Keratinocyte (primary cell): ENCODE results near the gene SP110. TPM values are rescaled to one million over a fixed set of nuclear protein-coding genes. Genes with fewer than 3 reads are reported as not detected.
A peak's percentile ranks its signal among the peaks of the same experiment; 100 is the strongest.

Source experiments
- DNase-seq: peaks from one replicate; pipeline ENCODE4 v3.0.0-alpha.2; 2011; ENCODE audit warnings: low read depth, missing footprints, low spot score
- FAIRE-seq: peaks from 2 replicates; lab custom pipeline; 2011; peaks lifted over from hg19 to GRCh38; lab: Jason Lieb, UNC
- H2AFZ ChIP-seq: 2 replicates; pipeline ENCODE4 v1.6.0; 2012; ENCODE audit warnings: low read length, control low read depth, inconsistent platforms; ENCODE audit not compliant: control insufficient read depth
- H3K27ac ChIP-seq: 2 replicates; pipeline ENCODE4 v1.5.1; 2011; ENCODE audit warnings: low read length; ENCODE audit not compliant: control insufficient read depth, insufficient read depth
- H3K27me3 ChIP-seq: 3 replicates; pipeline ENCODE4 v1.6.0; 2011; ENCODE audit warnings: low read length; ENCODE audit not compliant: control insufficient read depth, insufficient read depth; ENCODE audit errors: extremely low read depth
- H3K36me3 ChIP-seq, 2 experiments: 2 replicates in 1 of 2; 3 replicates in 1 of 2; pipeline ENCODE4 v1.5.1; 2011; ENCODE audit warnings: low read length in 2 of 2, mild to moderate bottlenecking in 1 of 2; ENCODE audit not compliant: control insufficient read depth in 2 of 2, insufficient read depth in 2 of 2; ENCODE audit errors: extremely low read depth in 1 of 2
- H3K4me1 ChIP-seq: 3 replicates; pipeline ENCODE4 v1.5.1; 2011; ENCODE audit warnings: low read length; ENCODE audit not compliant: control insufficient read depth, insufficient read depth; ENCODE audit errors: extremely low read depth
- H3K4me2 ChIP-seq: 3 replicates; pipeline ENCODE4 v1.6.0; 2011; ENCODE audit warnings: low read depth, low read length; ENCODE audit not compliant: control insufficient read depth, insufficient read depth; ENCODE audit errors: extremely low read depth
- H3K4me3 ChIP-seq, 3 experiments: fragments of 200-600 bp in 1 of 3; sonication (generic) in 1 of 3; 2 replicates in 2 of 3; 3 replicates in 1 of 3; pipeline ENCODE4 v1.5.1; 2011 to 2016; ENCODE audit warnings: low read length in 3 of 3, mild to moderate bottlenecking in 3 of 3, control low read depth in 2 of 3, inconsistent platforms in 1 of 3, low read depth in 1 of 3, mixed read lengths in 1 of 3, mixed run types in 1 of 3, moderate library complexity in 1 of 3; ENCODE audit not compliant: control insufficient read depth in 2 of 3, insufficient read depth in 2 of 3; ENCODE audit errors: extremely low read depth in 1 of 3
- H3K79me2 ChIP-seq: 2 replicates; pipeline ENCODE4 v1.6.0; 2012; ENCODE audit warnings: low read length; ENCODE audit not compliant: control insufficient read depth, insufficient read depth
- H3K9ac ChIP-seq: 3 replicates; pipeline ENCODE4 v1.6.0; 2011; ENCODE audit warnings: low read length; ENCODE audit not compliant: control insufficient read depth, insufficient read depth; ENCODE audit errors: extremely low read depth
- H3K9me1 ChIP-seq: 3 replicates; pipeline ENCODE4 v1.6.0; 2011; ENCODE audit warnings: low read length; ENCODE audit not compliant: control insufficient read depth, insufficient read depth; ENCODE audit errors: extremely low read depth
- H3K9me3 ChIP-seq: 2 replicates; pipeline ENCODE4 v1.5.1; 2012; ENCODE audit warnings: low read depth, low read length; ENCODE audit not compliant: control insufficient read depth
- H4K20me1 ChIP-seq: 3 replicates; pipeline ENCODE4 v1.6.0; 2011; ENCODE audit warnings: low read length; ENCODE audit not compliant: control insufficient read depth, insufficient read depth; ENCODE audit errors: extremely low read depth
- EZH2 ChIP-seq: IDR thresholded peaks from one replicate; pipeline ENCODE4 v1.6.1; 2012; ENCODE audit warnings: inconsistent platforms, mild to moderate bottlenecking, low read length, moderate library complexity
- dilution Hi-C: fragments of 300-500 bp; cut with MboI; formaldehyde crosslinking; loops from one replicate; pipeline ENCODE4 v1.7.0; 2020; ENCODE audit warnings: low sequenced_read_pairs; ENCODE audit not compliant: extremely low pct_ligation_motif_present
- polyA plus RNA-seq, 5 experiments: library from polyadenylated mRNA; depleted of rRNA in 3 of 5; stranded (reverse) in 3 of 5; stranded (forward) in 1 of 5; unstranded in 1 of 5; fragments of >200 nt; gene quantifications; 1 replicate in 1 of 5; 2 replicates in 3 of 5; 3 replicates in 1 of 5; pipeline versions ENCODE4 v1.2.1 to v1.2.3, GENCODE V29; 2011 to 2012; ENCODE audit warnings: missing spikeins in 2 of 5, low read depth in 1 of 5, low replicate concordance in 1 of 5
- TF ChIP-seq, protein P1 (sequence below), 3 experiments: IDR thresholded peaks in 1 of 3; conservative IDR thresholded peaks in 1 of 3; optimal IDR thresholded peaks in 1 of 3; 2 replicates in 2 of 3; 3 replicates in 1 of 3; pipeline versions ENCODE3 to v1.5.1; 2011; ENCODE audit warnings: low read length in 3 of 3, mild to moderate bottlenecking in 3 of 3, moderate library complexity in 2 of 3, control low read depth in 1 of 3, inconsistent platforms in 1 of 3; ENCODE audit not compliant: insufficient read depth in 2 of 3; ENCODE audit errors: extremely low read depth in 1 of 3

Gene SP110
- polyA plus RNA-seq, 1 donor (not counting 4 experiments of a cell fraction or from before 2014, with no cell fraction given): 26.5 TPM

DNA sequence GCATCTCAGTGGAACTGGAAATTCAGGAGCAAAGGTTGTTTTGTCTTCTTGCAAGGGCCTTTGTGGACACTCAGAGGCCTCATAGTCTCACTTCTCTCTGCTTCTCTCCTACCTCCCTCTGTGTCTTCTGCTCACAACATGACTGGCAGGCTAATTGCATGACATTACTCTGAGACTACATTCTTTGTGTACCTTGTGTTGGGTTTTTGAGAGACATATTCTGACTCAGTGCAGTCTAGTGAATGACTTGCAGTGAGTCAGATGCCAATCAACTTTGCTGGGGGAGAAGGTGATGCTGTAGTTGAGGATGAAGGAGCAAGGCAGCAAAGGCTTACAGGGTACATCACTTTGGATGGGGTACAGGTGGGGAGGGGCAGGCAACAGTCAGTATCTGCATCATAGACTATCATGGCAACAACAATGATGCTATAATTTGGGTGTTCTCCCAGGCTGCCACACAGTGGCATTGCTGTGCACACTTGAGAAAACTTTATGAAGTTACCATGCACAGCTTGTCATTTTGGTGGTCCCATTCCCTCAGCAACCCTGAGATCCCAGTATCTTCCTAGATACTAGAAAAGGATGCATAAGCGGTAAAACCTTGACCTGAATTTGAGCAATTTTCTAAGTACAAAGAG lies 81.8 kb downstream of the SP110 start:
- Histone ChIP-seq H3K4me1 (peaks cover 3% of the 10 kb centered on the region), H2AFZ (no peak overlapping the region), H3K9ac (no peak overlapping the region), H3K4me2 (no peak overlapping the region), H3K36me3 (no peaks in the 10 kb centered on the region), H4K20me1 (no peaks in the 10 kb centered on the region), H3K9me3 (peaks cover 6% of the 10 kb centered on the region), H3K27me3 (no peaks in the 10 kb centered on the region), H3K79me2 (no peaks in the 10 kb centered on the region), H3K4me3 (no peak overlapping the region), H3K27ac (no peak overlapping the region), H3K9me1 (no peaks in the 10 kb centered on the region)
- DNase-seq (peak; percentile 25), FAIRE-seq (peak; percentile 79)
- dilution Hi-C loops: no loop called here
- TF ChIP-seq EZH2: no peak
- TF ChIP-seq, protein P1, sequence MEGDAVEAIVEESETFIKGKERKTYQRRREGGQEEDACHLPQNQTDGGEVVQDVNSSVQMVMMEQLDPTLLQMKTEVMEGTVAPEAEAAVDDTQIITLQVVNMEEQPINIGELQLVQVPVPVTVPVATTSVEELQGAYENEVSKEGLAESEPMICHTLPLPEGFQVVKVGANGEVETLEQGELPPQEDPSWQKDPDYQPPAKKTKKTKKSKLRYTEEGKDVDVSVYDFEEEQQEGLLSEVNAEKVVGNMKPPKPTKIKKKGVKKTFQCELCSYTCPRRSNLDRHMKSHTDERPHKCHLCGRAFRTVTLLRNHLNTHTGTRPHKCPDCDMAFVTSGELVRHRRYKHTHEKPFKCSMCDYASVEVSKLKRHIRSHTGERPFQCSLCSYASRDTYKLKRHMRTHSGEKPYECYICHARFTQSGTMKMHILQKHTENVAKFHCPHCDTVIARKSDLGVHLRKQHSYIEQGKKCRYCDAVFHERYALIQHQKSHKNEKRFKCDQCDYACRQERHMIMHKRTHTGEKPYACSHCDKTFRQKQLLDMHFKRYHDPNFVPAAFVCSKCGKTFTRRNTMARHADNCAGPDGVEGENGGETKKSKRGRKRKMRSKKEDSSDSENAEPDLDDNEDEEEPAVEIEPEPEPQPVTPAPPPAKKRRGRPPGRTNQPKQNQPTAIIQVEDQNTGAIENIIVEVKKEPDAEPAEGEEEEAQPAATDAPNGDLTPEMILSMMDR (optimal IDR thresholded peaks at IDR 0.05 in 1 of 3, IDR thresholded peaks at IDR 0.05 in 1 of 3, conservative IDR thresholded peaks at IDR 0.05 in 1 of 3; ENCODE audit: extremely low read depth in 1 of 3, insufficient read depth in 2 of 3, low read length in 3 of 3): peak in 1 of 3 experiments; percentile 17

DNA sequence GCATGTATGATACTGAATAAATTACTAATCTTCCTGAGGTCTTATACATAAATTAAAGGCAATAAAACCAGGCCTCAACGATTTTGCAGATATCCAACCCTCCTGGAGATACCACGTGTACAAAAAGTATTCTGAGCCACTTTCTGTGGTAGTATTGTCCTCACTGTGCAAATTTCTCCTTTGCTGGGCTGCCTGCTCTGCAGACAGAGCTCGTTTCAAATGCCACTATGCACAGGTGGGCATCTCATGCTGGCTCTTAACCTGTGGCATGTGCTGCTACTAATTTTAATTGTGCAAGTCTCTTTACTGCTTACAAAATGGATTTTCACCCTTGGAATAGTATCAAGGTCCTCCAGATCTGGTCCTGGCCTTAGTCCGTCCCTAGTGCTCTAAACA lies 84.7 kb downstream of the SP110 start:
- H2AFZ ChIP-seq: no peak overlapping the region
- peaks cover 3% of the 10 kb centered on the region for H3K4me1 ChIP-seq
- no peaks in the 10 kb centered on the region for H3K27me3 ChIP-seq
- no peak overlapping the region for H3K4me3 ChIP-seq
- no peaks in the 10 kb centered on the region for H3K9me1 ChIP-seq
- no peak overlapping the region for H3K27ac ChIP-seq
- H3K79me2 ChIP-seq: no peaks in the 10 kb centered on the region
- peaks cover 6% of the 10 kb centered on the region for H3K9me3 ChIP-seq
- FAIRE-seq (no peak), DNase-seq (no peak)
- H3K9ac ChIP-seq: no peak overlapping the region
- no peak overlapping the region for H3K4me2 ChIP-seq
- dilution Hi-C loops: no loop called here
- no peak for TF ChIP-seq EZH2
- TF ChIP-seq, protein P1 (optimal IDR thresholded peaks at IDR 0.05 in 1 of 3, IDR thresholded peaks at IDR 0.05 in 1 of 3, conservative IDR thresholded peaks at IDR 0.05 in 1 of 3; ENCODE audit: extremely low read depth in 1 of 3, insufficient read depth in 2 of 3, low read length in 3 of 3): no peak
- no peaks in the 10 kb centered on the region for H4K20me1 ChIP-seq
- H3K36me3 ChIP-seq: no peaks in the 10 kb centered on the region
